Hepatocyte (in vitro differentiated cells): ENCODE data around the gene FSTL3.

ENCODE experiments used
- EZH2 ChIP-seq: fragments of 200-600 bp; sonication (generic); IDR thresholded peaks from 2 replicates; pipeline ENCODE4 v1.6.1; 2016; ENCODE audit warnings: antibody characterized with exemption, mild to moderate bottlenecking, borderline replicate concordance
- EZH2phosphoT487 ChIP-seq: fragments of 200-600 bp; sonication (generic); IDR thresholded peaks from one replicate; pipeline ENCODE4 v1.6.1; 2018; ENCODE audit warnings: antibody characterized with exemption, mild to moderate bottlenecking, low read depth, moderate library complexity; ENCODE audit not compliant: unreplicated experiment, severe bottlenecking
- TF ChIP-seq, protein P1 (sequence below): fragments of 200-600 bp; sonication (generic); IDR thresholded peaks from 2 replicates; pipeline ENCODE4 v1.5.1; 2016; ENCODE audit warnings: antibody characterized with exemption, mild to moderate bottlenecking; ENCODE audit not compliant: poor library complexity

GRCh38 chr19:653425-653824 lies 22.8 kb upstream of the FSTL3 start:
- TF ChIP-seq EZH2 (no peak), EZH2phosphoT487 (no peak)
- TF ChIP-seq, protein P1, sequence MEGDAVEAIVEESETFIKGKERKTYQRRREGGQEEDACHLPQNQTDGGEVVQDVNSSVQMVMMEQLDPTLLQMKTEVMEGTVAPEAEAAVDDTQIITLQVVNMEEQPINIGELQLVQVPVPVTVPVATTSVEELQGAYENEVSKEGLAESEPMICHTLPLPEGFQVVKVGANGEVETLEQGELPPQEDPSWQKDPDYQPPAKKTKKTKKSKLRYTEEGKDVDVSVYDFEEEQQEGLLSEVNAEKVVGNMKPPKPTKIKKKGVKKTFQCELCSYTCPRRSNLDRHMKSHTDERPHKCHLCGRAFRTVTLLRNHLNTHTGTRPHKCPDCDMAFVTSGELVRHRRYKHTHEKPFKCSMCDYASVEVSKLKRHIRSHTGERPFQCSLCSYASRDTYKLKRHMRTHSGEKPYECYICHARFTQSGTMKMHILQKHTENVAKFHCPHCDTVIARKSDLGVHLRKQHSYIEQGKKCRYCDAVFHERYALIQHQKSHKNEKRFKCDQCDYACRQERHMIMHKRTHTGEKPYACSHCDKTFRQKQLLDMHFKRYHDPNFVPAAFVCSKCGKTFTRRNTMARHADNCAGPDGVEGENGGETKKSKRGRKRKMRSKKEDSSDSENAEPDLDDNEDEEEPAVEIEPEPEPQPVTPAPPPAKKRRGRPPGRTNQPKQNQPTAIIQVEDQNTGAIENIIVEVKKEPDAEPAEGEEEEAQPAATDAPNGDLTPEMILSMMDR: no peak
